HFF-Myc (cell line): Measurements from ENCODE around the gene VASH1.

Experiments
- DNase-seq: peaks from one replicate; pipeline ENCODE4 v3.0.0-alpha.2; 2011; ENCODE audit warnings: low read depth; ENCODE audit errors: extremely low read depth
- H3K4me3 ChIP-seq: replicated peaks from 2 replicates; pipeline ENCODE4 v1.5.1; 2011; ENCODE audit warnings: low read depth, mild to moderate bottlenecking, control low read depth, low read length
- CTCF ChIP-seq: IDR thresholded peaks from 2 replicates; pipeline ENCODE4 v1.5.1; 2012; ENCODE audit warnings: mild to moderate bottlenecking, low read depth, low read length, control low read depth; ENCODE audit errors: missing control alignments

VASH1 gene

GRCh38 chr14:76784881-76785280, 23.6 kb downstream of the VASH1 start:
- H3K4me3 ChIP-seq, result no peak overlapping the region
- peak; percentile 59 for DNase-seq
- TF ChIP-seq CTCF, result peak; percentile 97

GRCh38 chr14:76786601-76787000, 25.3 kb downstream of the VASH1 start:
- no peak overlapping the region for H3K4me3 ChIP-seq
- DNase-seq, result no peak
- TF ChIP-seq CTCF, result no peak

- no peak overlapping the region for H3K4me3 ChIP-seq
- no peak for TF ChIP-seq CTCF
- no peak for DNase-seq
Observed at GRCh38 chr14:76792422-76792821, 31.2 kb downstream of the VASH1 start.

DNA sequence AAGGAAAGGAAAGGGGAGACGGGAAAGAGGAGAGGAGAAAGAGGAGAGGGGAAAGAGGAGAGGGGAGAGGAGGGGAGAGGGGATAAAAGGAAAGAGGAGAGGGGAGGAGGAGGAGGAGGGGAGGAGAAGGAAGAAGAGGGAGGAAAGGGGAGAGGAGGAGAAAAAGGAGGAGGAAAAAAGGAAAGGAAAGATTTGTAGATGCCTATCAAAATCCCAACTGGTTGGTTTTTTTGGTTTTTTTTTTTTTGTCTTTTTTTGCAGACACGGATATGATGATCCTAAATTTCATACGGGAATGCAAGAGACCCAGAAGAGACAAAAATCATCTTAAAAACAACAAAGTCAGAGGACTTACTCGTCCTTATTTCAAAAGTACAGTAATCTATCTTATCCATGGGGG, 32.1 kb downstream of the VASH1 start:
- TF ChIP-seq CTCF, result no peak
- DNase-seq, result no peak

GRCh38 chr14:76793956-76794355, 32.7 kb downstream of the VASH1 start:
- H3K4me3 ChIP-seq, result no peak overlapping the region
- no peak for DNase-seq
- TF ChIP-seq CTCF, result no peak

More for the DNA sequence above, 32.1 kb downstream of the VASH1 start:
- H3K4me3 ChIP-seq, result no peak overlapping the region

DNA sequence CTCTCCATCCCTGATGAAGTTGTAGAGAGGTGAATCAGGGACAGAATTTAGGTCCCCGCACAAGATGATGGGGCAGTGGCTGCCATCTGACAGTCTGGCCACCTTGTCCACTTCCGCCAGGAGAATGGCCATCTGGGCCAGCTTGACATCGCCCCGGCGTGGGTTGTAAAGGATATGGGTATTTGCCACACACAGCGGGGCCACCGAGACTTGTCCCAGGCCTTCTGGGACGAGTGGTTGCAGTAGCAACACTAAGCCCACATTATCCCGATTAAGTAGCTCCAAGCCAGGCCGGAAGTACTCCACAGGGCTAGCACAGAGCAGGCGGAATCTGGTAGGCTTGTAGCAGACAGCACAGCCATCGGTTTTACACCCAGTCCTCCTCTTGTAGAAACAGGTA, 45.2 kb downstream of the VASH1 start:
- DNase-seq, result no peak
- no peak for TF ChIP-seq CTCF

GRCh38 chr14:76808011-76808410, 46.7 kb downstream of the VASH1 start:
- no peak overlapping the region for H3K4me3 ChIP-seq
- DNase-seq, result no peak
- no peak for TF ChIP-seq CTCF

More for the DNA sequence above, 45.2 kb downstream of the VASH1 start:
- no peak overlapping the region for H3K4me3 ChIP-seq
